K562 (cell line): Measurements from ENCODE around the gene FAM81B. TPM values are rescaled to one million over a fixed set of nuclear protein-coding genes. Genes with fewer than 3 reads are reported as not detected.

Source experiments
- ATAC-seq: fragments of 200-7000 bp; cut with Tn5 transposase; 3 replicates; pipeline ENCODE4 v1.9.1; 2020; ENCODE audit warnings: moderate library complexity
- BruUV-seq: library from RNA; stranded (reverse); fragments of 400-500 nt; replicated peaks from 2 replicates; lab custom pipeline; 2021; lab: Mats Ljungman, UMichigan
- CTCF ChIA-PET: fragments of 300-600 bp; formaldehyde crosslinking; extraction: SDS; loops from one replicate; lab custom pipeline; 2021; ENCODE audit warnings: low intra/inter-chr PET ratio; lab: Yijun Ruan, JAX
- POLR2A ChIA-PET: fragments of 300-600, 350-650 bp; sonication (Branson Sonifier 250); formaldehyde crosslinking; extraction: SDS; loops from one replicate; lab custom pipeline; 2021; ENCODE audit warnings: antibody characterized with exemption, inconsistent platforms; lab: Yijun Ruan, JAX
- DNase-seq, 4 experiments: peaks; one replicate each; pipeline versions ENCODE4 v3.0.0 to v3.0.0-alpha.2; 2011 to 2018; ENCODE audit warnings: low spot score in 3 of 4, mixed read lengths in 3 of 4; ENCODE audit errors: extremely low read depth in 1 of 4
- FAIRE-seq: peaks from 2 replicates; lab custom pipeline; 2011; peaks lifted over from hg19 to GRCh38; lab: Jason Lieb, UNC
- H2AFZ ChIP-seq: 2 replicates; pipeline ENCODE4 v1.6.0; 2011; ENCODE audit warnings: low read depth, low read length, control low read depth, inconsistent platforms
- H3K27ac ChIP-seq: fragments of 200-600 bp; 3 replicates; pipeline ENCODE4 v1.8.0; 2011; ENCODE audit warnings: low read depth, mild to moderate bottlenecking, control low read depth, inconsistent platforms, low read length, moderate library complexity, mixed read lengths; ENCODE audit errors: extremely low read depth
- H3K27me3 ChIP-seq, 2 experiments: fragments of 300-600 bp in 1 of 2; 2 replicates in 1 of 2; 3 replicates in 1 of 2; pipeline versions ENCODE4 v1.6.0 to v1.8.0; 2011; ENCODE audit warnings: inconsistent platforms in 2 of 2, low read length in 2 of 2, mild to moderate bottlenecking in 1 of 2, mixed read lengths in 1 of 2, moderate library complexity in 1 of 2; ENCODE audit not compliant: control insufficient read depth in 2 of 2, insufficient read depth in 2 of 2
- H3K36me3 ChIP-seq: fragments of 300-600 bp; 3 replicates; pipeline ENCODE4 v1.8.0; 2011; ENCODE audit warnings: mild to moderate bottlenecking, low read length, inconsistent platforms; ENCODE audit not compliant: control insufficient read depth, insufficient read depth
- H3K4me1 ChIP-seq, 2 experiments: fragments of 200-600 bp in 1 of 2; replicated peaks in 1 of 2; 2 replicates in 1 of 2; 3 replicates in 1 of 2; pipeline versions ENCODE4 v1.5.1 to v1.8.0; 2011; ENCODE audit warnings: inconsistent platforms in 2 of 2, low read length in 2 of 2, mild to moderate bottlenecking in 1 of 2, mixed read lengths in 1 of 2, moderate library complexity in 1 of 2; ENCODE audit not compliant: control insufficient read depth in 2 of 2, insufficient read depth in 2 of 2
- H3K4me2 ChIP-seq: 2 replicates; pipeline ENCODE4 v1.6.1; 2011; ENCODE audit warnings: low read length, control low read depth, inconsistent platforms, mixed read lengths; ENCODE audit not compliant: insufficient read depth
- H3K4me3 ChIP-seq: fragments of 200-600 bp; sonication (generic), shearing (Covaris generic); 2 replicates; pipeline ENCODE4 v1.5.1; 2016; ENCODE audit warnings: control low read depth, inconsistent platforms
- H3K79me2 ChIP-seq: fragments of 200-600 bp; 3 replicates; pipeline ENCODE4 v1.8.0; 2011; ENCODE audit warnings: low read length, inconsistent platforms; ENCODE audit not compliant: control insufficient read depth, insufficient read depth
- H3K9ac ChIP-seq, 2 experiments: 2 replicates each; pipeline versions ENCODE4 v1.6.0 to v1.6.1; 2011; ENCODE audit warnings: low read depth in 2 of 2, low read length in 2 of 2, control low read depth in 1 of 2, inconsistent platforms in 1 of 2, mild to moderate bottlenecking in 1 of 2, mixed read lengths in 1 of 2; ENCODE audit not compliant: insufficient read depth in 1 of 2
- H3K9me1 ChIP-seq: one replicate; pipeline ENCODE4 v1.6.0; 2011; ENCODE audit warnings: inconsistent platforms, mild to moderate bottlenecking, low read length, moderate library complexity; ENCODE audit not compliant: control insufficient read depth, insufficient read depth
- H3K9me3 ChIP-seq: replicated peaks from 2 replicates; pipeline ENCODE4 v1.5.1; 2011; ENCODE audit warnings: low read depth, low read length, inconsistent platforms; ENCODE audit not compliant: control insufficient read depth, insufficient read depth
- H4K20me1 ChIP-seq: replicated peaks from 2 replicates; pipeline ENCODE4 v1.6.1; 2011; ENCODE audit warnings: low read length, inconsistent platforms, mixed read lengths; ENCODE audit not compliant: control insufficient read depth, insufficient read depth
- C11orf30 ChIP-seq: fragments of 450-650 bp; IDR thresholded peaks from 2 replicates; pipeline ENCODE4 v1.6.1; 2016; ENCODE audit warnings: low read depth, mild to moderate bottlenecking
- CAMTA2 ChIP-seq: fragments of 250-450 bp; sonication (Bioruptor Pico); conservative IDR thresholded peaks from 2 replicates; pipeline ENCODE4 v1.5.1; 2022
- CTCFL ChIP-seq: IDR thresholded peaks from 2 replicates; pipeline ENCODE4 v1.6.1; 2011; ENCODE audit warnings: borderline replicate concordance, low read depth, mild to moderate bottlenecking, moderate library complexity, low read length; ENCODE audit not compliant: insufficient read depth, poor library complexity, severe bottlenecking
- HINFP ChIP-seq: fragments of 450-650 bp; conservative IDR thresholded peaks from 2 replicates; pipeline ENCODE4 v1.6.1; 2016; ENCODE audit warnings: missing genetic modification characterization, low read depth, mild to moderate bottlenecking, control low read depth, missing compliant biosample characterization
- L3MBTL2 ChIP-seq: fragments of 450-650 bp; IDR thresholded peaks from 2 replicates; pipeline ENCODE4 v1.6.1; 2016; ENCODE audit warnings: mild to moderate bottlenecking, moderate library complexity
- MAFF ChIP-seq: IDR thresholded peaks from 2 replicates; pipeline ENCODE4 v1.6.1; 2012; ENCODE audit warnings: low read length, improper control_type of control experiment
- MAFG ChIP-seq: fragments of 450-650 bp; conservative IDR thresholded peaks from 2 replicates; pipeline ENCODE4 v1.6.1; 2016; ENCODE audit warnings: missing genetic modification characterization, missing compliant biosample characterization
- MAFK ChIP-seq: IDR thresholded peaks from 2 replicates; pipeline ENCODE4 v1.6.1; 2011; ENCODE audit warnings: low read length, improper control_type of control experiment
- SIN3B ChIP-seq: fragments of 450-650 bp; IDR thresholded peaks from 2 replicates; pipeline ENCODE4 v1.6.1; 2017; ENCODE audit warnings: low read depth, mild to moderate bottlenecking, moderate library complexity
- TAF15 ChIP-seq: fragments of 200-400 bp; formaldehyde crosslinking; IDR thresholded peaks from 2 replicates; pipeline ENCODE4 v1.6.1; 2017; ENCODE audit warnings: mild to moderate bottlenecking, low read depth, low read length, moderate library complexity
- ZNF165 ChIP-seq: fragments of 250-450 bp; sonication (Bioruptor Pico); IDR thresholded peaks from 2 replicates; pipeline ENCODE4 v1.4.0; 2020; ENCODE audit warnings: borderline replicate concordance
- ZNF311 ChIP-seq: fragments of 250-450 bp; sonication (Bioruptor Pico); IDR thresholded peaks from 2 replicates; pipeline ENCODE4 v1.4.0; 2020; ENCODE audit warnings: mild to moderate bottlenecking, moderate library complexity
- ZNF316 ChIP-seq: fragments of 450-650 bp; IDR thresholded peaks from 2 replicates; pipeline ENCODE4 v1.6.1; 2016
- WGBS: fragments of 100-300 bp; shearing (Covaris generic); methylation state at CpG from one replicate; pipeline ENCODE4 v1.1.6; 2016; ENCODE audit warnings: low coverage, mixed read lengths; ENCODE audit not compliant: insufficient coverage; ENCODE audit errors: missing lambda C conversion rate; 5-methylcytosine and 5-hydroxymethylcytosine counted together
- in situ Hi-C: fragments of 300-500 bp; cut with MboI; formaldehyde crosslinking; loops from 4 replicates; pipeline ENCODE4 v1.15.0; 2018; ENCODE audit warnings: inconsistent platforms, mixed read lengths
- intact Hi-C: fragments of 100-400 bp; cut with micrococcal nuclease; formaldehyde crosslinking; loops from 2 replicates; pipeline ENCODE4 v1.14.2; 2022
- polyA plus RNA-seq, 8 experiments: library from polyadenylated mRNA; depleted of rRNA in 4 of 8; stranded (reverse) in 5 of 8; unstranded in 3 of 8; fragments of >200 nt; fragmentation: Nextera tagmentation in 2 of 8; fragmentation: Illumina TruSeq in 1 of 8; extraction: Ambion mirVana in 2 of 8; extraction: Trizol in 1 of 8; gene quantifications; 2 replicates each; pipeline versions ENCODE4 v1.2.1 to v1.2.3, GENCODE V29; 2011 to 2014; ENCODE audit warnings: inconsistent platforms in 1 of 8, missing spikeins in 1 of 8
- total RNA-seq, 7 experiments: library from RNA; depleted of rRNA in 6 of 7; stranded (reverse); fragments of >200 nt in 6 of 7; fragmentation: Illumina TruSeq in 2 of 7; extraction: Trizol in 2 of 7; gene quantifications; 2 replicates each; pipeline versions ENCODE4 v1.2.1 to v1.2.3, GENCODE V29; 2011 to 2021; ENCODE audit warnings: low replicate concordance in 1 of 7

FAM81B gene
- total and polyA plus RNA-seq, 9 of the 15 experiments (the other 6 are each of a cell fraction or from before 2014, with no cell fraction given) = 0.08 to 0.64 (median 0.25) TPM; not detected in 2

GRCh38 chr5:95432779-95433178 lies 41.6 kb downstream of the FAM81B start:
- TF ChIP-seq ZNF316 (peak; percentile 90), C11orf30 (peak; percentile 80), L3MBTL2 (no peak), MAFF (peak; percentile 87), MAFK (peak; percentile 89), CAMTA2 (CRISPR knock-in tag) (no peak), MAFG (tag) (peak; percentile 74)
- no peaks in the 10 kb centered on the region for H3K4me1 ChIP-seq
- H3K9me1 ChIP-seq = no peaks in the 10 kb centered on the region
- no TSS peak for BruUV-seq
- no peak for DNase-seq
- ChIA-PET CTCF (no interaction called here), POLR2A (no interaction called here)
- H2AFZ ChIP-seq = no peak overlapping the region
- H3K4me3 ChIP-seq = no peak overlapping the region
- no peak overlapping the region for H3K27ac ChIP-seq
- no peak for FAIRE-seq
- no peaks in the 10 kb centered on the region for H3K36me3 ChIP-seq
- H3K9me3 ChIP-seq = no peaks in the 10 kb centered on the region
- H3K27me3 ChIP-seq = no peaks in the 10 kb centered on the region
- WGBS = 0% methylated on average over 2 of the region's 2 CpGs
- no peaks in the 10 kb centered on the region for H3K79me2 ChIP-seq
- no peak overlapping the region for H3K9ac ChIP-seq
- intact Hi-C loops = no loop called here
- no peak for ATAC-seq
- no peak overlapping the region for H3K4me2 ChIP-seq
- H4K20me1 ChIP-seq = no peaks in the 10 kb centered on the region
- in situ Hi-C loops = no loop called here

- intact Hi-C loops = loop anchor here (10.0 kb wide), 2 partner anchors 405 to 475 kb away; no protein-coding TSS in a partner anchor
- in situ Hi-C loops = no loop called here
- TF ChIP-seq SIN3B (no peak), ZNF311 (CRISPR knock-in tag) (no peak), ZNF316 (peak; percentile 96), CTCFL (no peak), ZNF165 (CRISPR knock-in tag) (no peak), MAFK (peak; percentile 96), HINFP (tag) (no peak), TAF15 (no peak)
Measured at GRCh38 chr5:95439801-95440493, 48.8 kb downstream of the FAM81B start.

More at GRCh38 chr5:95439801-95440493, 48.8 kb downstream of the FAM81B start:
- Histone ChIP-seq H3K36me3 (no peaks in the 10 kb centered on the region), H2AFZ (no peak overlapping the region), H3K4me1 (no peaks in the 10 kb centered on the region), H4K20me1 (no peaks in the 10 kb centered on the region), H3K79me2 (no peaks in the 10 kb centered on the region), H3K27ac (no peak overlapping the region), H3K4me3 (no peak overlapping the region), H3K9me1 (no peaks in the 10 kb centered on the region), H3K9ac (no peak overlapping the region), H3K4me2 (no peak overlapping the region), H3K27me3 (peaks cover 10 to 16% of the 10 kb centered on the region in 2 experiments; a peak in 4 of 5 replicates), H3K9me3 (no peaks in the 10 kb centered on the region)
- ChIA-PET POLR2A (no interaction called here), CTCF (no interaction called here)
- DNase-seq (no peak), ATAC-seq (no peak), FAIRE-seq (peak; percentile 29)
- WGBS = 0% methylated on average over 6 of the region's 6 CpGs
- no TSS peak for BruUV-seq
